SK-N-MC (cell line): ENCODE measurements around the gene AFF1.

Source experiments
- EZH2 ChIP-seq: fragments of 200-600 bp; sonication (generic); IDR thresholded peaks from one replicate; pipeline ENCODE4 v1.6.1; 2017; ENCODE audit warnings: antibody characterized with exemption
- POLR2AphosphoS5 ChIP-seq: IDR thresholded peaks from 2 replicates; pipeline ENCODE4 v1.6.1; 2012; ENCODE audit warnings: mild to moderate bottlenecking, low read depth, low read length, borderline replicate concordance

- TF ChIP-seq POLR2AphosphoS5 (no peak), EZH2 (no peak)
These were observed 4.1 kb downstream of the AFF1 start for GRCh38 chr4:86938771-86939520.
